Stimulated activated naive B cell treated with anti-CD40 and anti-IgM and Interleukin-4, amounts not matched to agents 10 μg/mL and 1 μg/mL and 100 μg/mL, for 72 hours (primary cell): ENCODE measurements around the gene TSC22D4.

Experiments
- ATAC-seq, 2 donors: fragments of 150-1000 bp; cut with Tn5 transposase; replicated peaks; 2 replicates each; pipeline ENCODE4 v1.10.0; 2021; ENCODE audit warnings: moderate library complexity in 1 of 2
- DNase-seq: peaks from one replicate; pipeline ENCODE4 v3.0.0; 2021
- H3K27ac Mint-ChIP-seq: one replicate; pipeline ENCODE4 v1.8.0; 2022; ENCODE audit warnings: mild to moderate bottlenecking, mixed read lengths
- H3K27me3 Mint-ChIP-seq, 2 donors: one replicate each; pipeline ENCODE4 v1.8.0; 2022; ENCODE audit warnings: mixed read lengths in 2 of 2
- H3K36me3 Mint-ChIP-seq, 2 donors: one replicate each; pipeline ENCODE4 v1.8.0; 2022; ENCODE audit warnings: mixed read lengths in 2 of 2, mild to moderate bottlenecking in 1 of 2
- H3K4me1 Mint-ChIP-seq, 2 donors: one replicate each; pipeline ENCODE4 v1.8.0; 2022; ENCODE audit warnings: mixed read lengths in 2 of 2, mild to moderate bottlenecking in 1 of 2
- H3K4me3 Mint-ChIP-seq, 2 donors: one replicate each; pipeline ENCODE4 v1.8.0; 2022; ENCODE audit warnings: mild to moderate bottlenecking in 2 of 2, mixed read lengths in 2 of 2, moderate library complexity in 1 of 2
- H3K9me3 Mint-ChIP-seq, 2 donors: one replicate each; pipeline ENCODE4 v1.8.0; 2022; ENCODE audit warnings: mixed read lengths in 2 of 2, mild to moderate bottlenecking in 1 of 2

TSC22D4 gene

GRCh38 chr7:100437150-100438100 is 41.6 kb downstream of the TSC22D4 start:
- peaks cover 31 to 35% of the 10 kb centered on the region in 2 donors for H3K36me3 Mint-ChIP-seq
- H3K9me3 Mint-ChIP-seq, result no peaks in the 10 kb centered on the region
- H3K4me3 Mint-ChIP-seq, result peak overlapping the region; percentile 97 to 98
- DNase-seq (no peak), ATAC-seq (no peak)
- H3K27ac Mint-ChIP-seq, result no peak overlapping the region
- H3K4me1 Mint-ChIP-seq, result peaks cover 28 to 36% of the 10 kb centered on the region in 2 donors
- H3K27me3 Mint-ChIP-seq, result no peaks in the 10 kb centered on the region

- DNase-seq, result no peak
- Mint-ChIP-seq H3K36me3 (peaks cover 38 to 46% of the 10 kb centered on the region in 2 donors), H3K27me3 (no peaks in the 10 kb centered on the region)
Measured at GRCh38 chr7:100435401-100436304, 43.4 kb downstream of the TSC22D4 start.

GRCh38 chr7:100434297-100435144 is 44.5 kb downstream of the TSC22D4 start:
- ATAC-seq (no peak), DNase-seq (no peak)
- Mint-ChIP-seq H3K27me3 (peaks cover under 1 to 2% of the 10 kb centered on the region in 2 donors), H3K27ac (peak overlapping the region; percentile 93), H3K4me3 (peak overlapping the region; percentile 89 to 91), H3K36me3 (peaks cover 41 to 54% of the 10 kb centered on the region in 2 donors), H3K4me1 (peaks cover 43 to 57% of the 10 kb centered on the region in 2 donors), H3K9me3 (no peaks in the 10 kb centered on the region)

More at GRCh38 chr7:100435401-100436304, 43.4 kb downstream of the TSC22D4 start:
- Mint-ChIP-seq H3K4me1 (peaks cover 38 to 52% of the 10 kb centered on the region in 2 donors), H3K27ac (peak overlapping the region; percentile 99), H3K9me3 (no peaks in the 10 kb centered on the region), H3K4me3 (peak overlapping the region; percentile 97 to 98)
- peak; percentile 44 to 50 for ATAC-seq

- DNase-seq (no peak), ATAC-seq (no peak)
- H3K4me3 Mint-ChIP-seq, result no peak overlapping the region
- peaks cover 46 to 59% of the 10 kb centered on the region in 2 donors for H3K36me3 Mint-ChIP-seq
- H3K27ac Mint-ChIP-seq, result peak overlapping the region; percentile 83
- H3K27me3 Mint-ChIP-seq, result peaks cover 6% of the 10 kb centered on the region in 2 donors
- H3K4me1 Mint-ChIP-seq, result peaks cover 47 to 64% of the 10 kb centered on the region in 2 donors
- peaks cover 0 to 2% of the 10 kb centered on the region in 2 donors for H3K9me3 Mint-ChIP-seq
Measured at GRCh38 chr7:100433592-100434296, 45.3 kb downstream of the TSC22D4 start.

GRCh38 chr7:100433276-100433591 is 45.8 kb downstream of the TSC22D4 start:
- no peak for ATAC-seq
- H3K4me1 Mint-ChIP-seq, result peaks cover 51 to 69% of the 10 kb centered on the region in 2 donors
- peaks cover 6% of the 10 kb centered on the region in 2 donors for H3K27me3 Mint-ChIP-seq
- no peak for DNase-seq
- H3K27ac Mint-ChIP-seq, result peak overlapping the region; percentile 56
- peaks cover 49 to 64% of the 10 kb centered on the region in 2 donors for H3K36me3 Mint-ChIP-seq
- H3K9me3 Mint-ChIP-seq, result peaks cover 0 to 2% of the 10 kb centered on the region in 2 donors
- H3K4me3 Mint-ChIP-seq, result no peak overlapping the region

GRCh38 chr7:100432621-100433275 is 46.3 kb downstream of the TSC22D4 start:
- peaks cover 0 to 3% of the 10 kb centered on the region in 2 donors for H3K9me3 Mint-ChIP-seq
- peaks cover 49 to 67% of the 10 kb centered on the region in 2 donors for H3K36me3 Mint-ChIP-seq

GRCh38 chr7:100432053-100432452 is 47.0 kb downstream of the TSC22D4 start:
- H3K27me3 Mint-ChIP-seq, result peaks cover 6% of the 10 kb centered on the region in 2 donors
- H3K4me1 Mint-ChIP-seq, result peaks cover 55 to 76% of the 10 kb centered on the region in 2 donors
- H3K9me3 Mint-ChIP-seq, result peaks cover 0 to 4% of the 10 kb centered on the region in 2 donors
- no peak for DNase-seq
- peaks cover 49 to 67% of the 10 kb centered on the region in 2 donors for H3K36me3 Mint-ChIP-seq
- no peak for ATAC-seq
- peak overlapping the region; percentile 56 for H3K27ac Mint-ChIP-seq
- peak overlapping the region; percentile 90 to 95 for H3K4me3 Mint-ChIP-seq

More at GRCh38 chr7:100432621-100433275, 46.3 kb downstream of the TSC22D4 start:
- DNase-seq (no peak), ATAC-seq (no peak)
- no peak overlapping the region for H3K4me3 Mint-ChIP-seq
- H3K4me1 Mint-ChIP-seq, result peaks cover 53 to 74% of the 10 kb centered on the region in 2 donors
- peak overlapping the region; percentile 56 for H3K27ac Mint-ChIP-seq
- H3K27me3 Mint-ChIP-seq, result peaks cover 6% of the 10 kb centered on the region in 2 donors

GRCh38 chr7:100431286-100431735 is 47.7 kb downstream of the TSC22D4 start:
- Mint-ChIP-seq H3K27me3 (peaks cover 6% of the 10 kb centered on the region in 2 donors), H3K27ac (peak overlapping the region; percentile 100), H3K4me1 (peaks cover 53 to 72% of the 10 kb centered on the region in 2 donors), H3K9me3 (peaks cover 0 to 4% of the 10 kb centered on the region in 2 donors), H3K36me3 (peaks cover 47 to 64% of the 10 kb centered on the region in 2 donors), H3K4me3 (peak overlapping the region; percentile 90 to 95)
- no peak for DNase-seq
- no peak for ATAC-seq

GRCh38 chr7:100430493-100431285 is 48.3 kb downstream of the TSC22D4 start:
- peaks cover 6% of the 10 kb centered on the region in 2 donors for H3K27me3 Mint-ChIP-seq
- peaks cover 45 to 62% of the 10 kb centered on the region in 2 donors for H3K36me3 Mint-ChIP-seq
- no peak for DNase-seq
- H3K27ac Mint-ChIP-seq, result peak overlapping the region; percentile 100
- peaks cover 0 to 4% of the 10 kb centered on the region in 2 donors for H3K9me3 Mint-ChIP-seq
- H3K4me1 Mint-ChIP-seq, result peaks cover 52 to 70% of the 10 kb centered on the region in 2 donors
- H3K4me3 Mint-ChIP-seq, result peak overlapping the region; percentile 90 to 95
- peak; percentile 8 to 14 for ATAC-seq

GRCh38 chr7:100429637-100430492 is 49.1 kb downstream of the TSC22D4 start, which contains the start of gene MEPCE:
MEPCE (plus strand) TSS chr7:100429831; CDS start chr7:100430019, 188 bp downstream.
- DNase-seq (peak; percentile 93), ATAC-seq (peak; percentile 50 to 57)
- Mint-ChIP-seq H3K9me3 (peaks cover 0 to 4% of the 10 kb centered on the region in 2 donors), H3K27ac (peak within 1 kb of the TSS; percentile 100), H3K4me1 (peaks cover 49 to 64% of the 10 kb centered on the region in 2 donors), H3K36me3 (peaks cover 40 to 57% of the 10 kb centered on the region in 2 donors), H3K4me3 (peak within 1 kb of the TSS; percentile 90 to 95), H3K27me3 (peaks cover 6% of the 10 kb centered on the region in 2 donors)
